DND-41 (cell line): Measurements from ENCODE around the gene CPNE5.

Source experiments
- CTCF ChIP-seq: IDR thresholded peaks from 2 replicates; pipeline ENCODE4 v1.5.1; 2012; ENCODE audit warnings: borderline replicate concordance, low read length, moderate library complexity, mild to moderate bottlenecking; ENCODE audit not compliant: poor library complexity, severe bottlenecking; ENCODE audit errors: extremely low read depth
- EZH2 ChIP-seq: IDR thresholded peaks from 3 replicates; pipeline ENCODE4 v1.6.1; 2012; ENCODE audit warnings: borderline replicate concordance, low read depth, mild to moderate bottlenecking, moderate library complexity, low read length, inconsistent platforms; ENCODE audit not compliant: severe bottlenecking

- TF ChIP-seq EZH2: no peak
- no peak for TF ChIP-seq CTCF
These were observed 54.9 kb downstream of the CPNE5 start for GRCh38 chr6:36784376-36784636.
